K562 (cell line): ENCODE results near the gene ARMC12. TPM values are rescaled to one million over a fixed set of nuclear protein-coding genes. Genes with fewer than 3 reads are reported as not detected.

ENCODE experiments used
- CAMTA2 ChIP-seq: fragments of 250-450 bp; sonication (Bioruptor Pico); conservative IDR thresholded peaks from 2 replicates; pipeline ENCODE4 v1.5.1; 2022
- CXXC5 ChIP-seq: fragments of 250-450 bp; sonication (Bioruptor Pico); IDR thresholded peaks from 2 replicates; pipeline ENCODE4 v1.8.0; 2022; ENCODE audit warnings: inconsistent platforms, mild to moderate bottlenecking, moderate library complexity
- DMBX1 ChIP-seq: fragments of 250-450 bp; sonication (Bioruptor Pico); IDR thresholded peaks from 2 replicates; pipeline ENCODE4 v1.8.0; 2022; ENCODE audit warnings: inconsistent platforms, mild to moderate bottlenecking, moderate library complexity, borderline replicate concordance
- ELF4 ChIP-seq: fragments of 450-650 bp; formaldehyde crosslinking; IDR thresholded peaks from 2 replicates; pipeline ENCODE4 v1.4.0; 2022; ENCODE audit warnings: missing genetic modification characterization
- ETS1 ChIP-seq: conservative IDR thresholded peaks from 2 replicates; pipeline ENCODE4 v1.6.1; 2011; ENCODE audit warnings: low read depth, mild to moderate bottlenecking, low read length; ENCODE audit not compliant: control insufficient read depth
- HES1 ChIP-seq: fragments of 450-650 bp; IDR thresholded peaks from 2 replicates; pipeline ENCODE4 v1.6.1; 2016; ENCODE audit warnings: low read depth, mild to moderate bottlenecking, moderate library complexity
- HNRNPL ChIP-seq: fragments of 200-400 bp; formaldehyde crosslinking; IDR thresholded peaks from 2 replicates; pipeline ENCODE4 v1.6.1; 2017; ENCODE audit warnings: low read depth, mild to moderate bottlenecking, low read length
- IRF9 ChIP-seq: fragments of 450-650 bp; IDR thresholded peaks from 2 replicates; pipeline ENCODE4 v1.6.1; 2016; ENCODE audit warnings: missing biosample characterization, missing genetic modification characterization
- PHF20 ChIP-seq: fragments of 450-650 bp; IDR thresholded peaks from 2 replicates; pipeline ENCODE4 v1.6.1; 2018; ENCODE audit not compliant: partially characterized antibody
- PHF8 ChIP-seq: fragments of 200-600 bp; sonication (generic); IDR thresholded peaks from 2 replicates; pipeline ENCODE4 v1.6.1; 2012; ENCODE audit warnings: mixed run types, mild to moderate bottlenecking, inconsistent platforms, low read length, moderate library complexity, borderline replicate concordance
- RBM25 ChIP-seq: fragments of 200-400 bp; formaldehyde crosslinking; IDR thresholded peaks from 2 replicates; pipeline ENCODE4 v1.6.1; 2018; ENCODE audit warnings: low read length, low read depth, moderate library complexity; ENCODE audit not compliant: severe bottlenecking
- RFX7 ChIP-seq: fragments of 250-450 bp; sonication (Bioruptor Pico); IDR thresholded peaks from 2 replicates; pipeline ENCODE4 v1.5.1; 2021; ENCODE audit warnings: mild to moderate bottlenecking
- SP2 ChIP-seq: IDR thresholded peaks from 2 replicates; pipeline ENCODE4 v1.6.1; 2011; ENCODE audit warnings: mild to moderate bottlenecking, low read depth, low read length, moderate library complexity; ENCODE audit not compliant: poor library complexity, severe bottlenecking; ENCODE audit errors: extremely low read depth
- STAG1 ChIP-seq: sonication (generic); formaldehyde crosslinking; IDR thresholded peaks from 2 replicates; pipeline ENCODE4 v1.5.0; 2020; ENCODE audit warnings: missing genetic modification reagents, borderline replicate concordance
- STAT5B ChIP-seq: fragments of 250-450 bp; sonication (Bioruptor Pico); IDR thresholded peaks from 2 replicates; pipeline ENCODE4 v1.8.0; 2021; ENCODE audit warnings: mild to moderate bottlenecking, inconsistent platforms
- STAT6 ChIP-seq: sonication (generic); formaldehyde crosslinking; IDR thresholded peaks from 2 replicates; pipeline ENCODE4 v1.8.1; 2023; ENCODE audit warnings: mild to moderate bottlenecking, missing genetic modification reagents
- XRCC3 ChIP-seq: fragments of 450-650 bp; IDR thresholded peaks from 2 replicates; pipeline ENCODE4 v1.6.1; 2017; ENCODE audit warnings: mild to moderate bottlenecking, moderate library complexity
- ZNF174 ChIP-seq: fragments of 250-450 bp; sonication (Bioruptor Pico); IDR thresholded peaks from 2 replicates; pipeline ENCODE4 v1.4.0; 2020; ENCODE audit warnings: mild to moderate bottlenecking
- ZNF239 ChIP-seq: fragments of 250-450 bp; sonication (Bioruptor Pico); IDR thresholded peaks from 2 replicates; pipeline ENCODE4 v1.4.0; 2020; ENCODE audit warnings: mild to moderate bottlenecking
- ZNF354B ChIP-seq: fragments of 250-450 bp; sonication (Bioruptor Pico); IDR thresholded peaks from 2 replicates; pipeline ENCODE4 v1.4.0; 2020
- ZNF408 ChIP-seq: fragments of 250-450 bp; sonication (Bioruptor Pico); IDR thresholded peaks from 2 replicates; pipeline ENCODE4 v1.4.0; 2020; ENCODE audit warnings: low read depth, mild to moderate bottlenecking, moderate library complexity
- polyA plus RNA-seq, 8 experiments: library from polyadenylated mRNA; depleted of rRNA in 4 of 8; stranded (reverse) in 5 of 8; unstranded in 3 of 8; fragments of >200 nt; fragmentation: Nextera tagmentation in 2 of 8; fragmentation: Illumina TruSeq in 1 of 8; extraction: Ambion mirVana in 2 of 8; extraction: Trizol in 1 of 8; gene quantifications; 2 replicates each; pipeline versions ENCODE4 v1.2.1 to v1.2.3, GENCODE V29; 2011 to 2014; ENCODE audit warnings: inconsistent platforms in 1 of 8, missing spikeins in 1 of 8
- total RNA-seq, 7 experiments: library from RNA; depleted of rRNA in 6 of 7; stranded (reverse); fragments of >200 nt in 6 of 7; fragmentation: Illumina TruSeq in 2 of 7; extraction: Trizol in 2 of 7; gene quantifications; 2 replicates each; pipeline versions ENCODE4 v1.2.1 to v1.2.3, GENCODE V29; 2011 to 2021; ENCODE audit warnings: low replicate concordance in 1 of 7

Gene ARMC12
- total and polyA plus RNA-seq, 9 of the 15 experiments (the other 6 are each of a cell fraction or from before 2014, with no cell fraction given): 0.09 to 0.58 (median 0.31) TPM; not detected in 3

GRCh38 chr6:35688605-35689322 lies 48.1 kb upstream of the ARMC12 start, which contains the start of gene FKBP5 (continued):
- TF ChIP-seq CXXC5 (peak; percentile 95), PHF8 (peak; percentile 76; the same call in 1 of the 2 replicates), STAT5B (CRISPR knock-in tag) (no peak), ETS1 (no peak; the same call in 1 of the 2 replicates), ZNF239 (no peak), PHF20 (no peak), DMBX1 (CRISPR knock-in tag) (peak; percentile 69), ZNF408 (CRISPR knock-in tag) (no peak), RFX7 (CRISPR knock-in tag) (no peak), ZNF354B (no peak), HES1 (no peak), CAMTA2 (CRISPR knock-in tag) (no peak), ZNF174 (CRISPR knock-in tag) (no peak), STAT6 (no peak), RBM25 (peak; percentile 99), SP2 (peak; percentile 83), HNRNPL (peak; percentile 97), XRCC3 (no peak), STAG1 (no peak), ELF4 (CRISPR knock-in tag) (no peak), IRF9 (tag) (peak; percentile 51; the same call in 1 of the 2 replicates)
